Fibroblast of mammary gland (primary cell): ENCODE measurements around the gene CATSPERB.

ENCODE experiments used
- DNase-seq: peaks from one replicate; pipeline ENCODE4 v3.0.0-alpha.2; 2010; ENCODE audit warnings: low read depth
- H3K4me3 ChIP-seq: 2 replicates; pipeline ENCODE4 v1.5.1; 2011; ENCODE audit warnings: low read depth, mild to moderate bottlenecking, low read length, moderate library complexity; ENCODE audit not compliant: control insufficient read depth
- TF ChIP-seq, protein P1 (sequence below): conservative IDR thresholded peaks from 2 replicates; pipeline ENCODE4 v1.5.1; 2011; ENCODE audit warnings: low read depth, low read length, inconsistent platforms; ENCODE audit not compliant: control insufficient read depth, insufficient read depth

The CATSPERB gene

DNA sequence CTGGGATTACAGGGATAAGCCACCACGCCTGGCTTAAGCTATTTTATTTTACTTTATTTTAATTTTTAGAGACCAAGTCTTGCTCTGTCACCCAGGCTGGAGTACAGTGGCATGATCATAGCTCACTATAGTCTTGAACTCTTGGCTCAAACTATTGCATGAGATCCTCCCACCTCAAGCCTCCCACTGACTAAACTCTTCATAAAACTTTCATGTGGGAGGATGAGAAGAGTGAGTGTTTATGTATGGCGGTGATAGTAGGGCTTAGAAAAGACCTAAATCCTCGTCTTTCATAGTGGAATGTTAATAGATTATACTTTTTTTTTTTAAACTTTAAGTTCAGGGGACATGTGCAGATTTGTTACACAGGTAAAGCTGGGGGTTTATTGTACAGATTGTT lies 198.3 kb downstream of the CATSPERB start:
- DNase-seq, result no peak
- TF ChIP-seq, protein P1, sequence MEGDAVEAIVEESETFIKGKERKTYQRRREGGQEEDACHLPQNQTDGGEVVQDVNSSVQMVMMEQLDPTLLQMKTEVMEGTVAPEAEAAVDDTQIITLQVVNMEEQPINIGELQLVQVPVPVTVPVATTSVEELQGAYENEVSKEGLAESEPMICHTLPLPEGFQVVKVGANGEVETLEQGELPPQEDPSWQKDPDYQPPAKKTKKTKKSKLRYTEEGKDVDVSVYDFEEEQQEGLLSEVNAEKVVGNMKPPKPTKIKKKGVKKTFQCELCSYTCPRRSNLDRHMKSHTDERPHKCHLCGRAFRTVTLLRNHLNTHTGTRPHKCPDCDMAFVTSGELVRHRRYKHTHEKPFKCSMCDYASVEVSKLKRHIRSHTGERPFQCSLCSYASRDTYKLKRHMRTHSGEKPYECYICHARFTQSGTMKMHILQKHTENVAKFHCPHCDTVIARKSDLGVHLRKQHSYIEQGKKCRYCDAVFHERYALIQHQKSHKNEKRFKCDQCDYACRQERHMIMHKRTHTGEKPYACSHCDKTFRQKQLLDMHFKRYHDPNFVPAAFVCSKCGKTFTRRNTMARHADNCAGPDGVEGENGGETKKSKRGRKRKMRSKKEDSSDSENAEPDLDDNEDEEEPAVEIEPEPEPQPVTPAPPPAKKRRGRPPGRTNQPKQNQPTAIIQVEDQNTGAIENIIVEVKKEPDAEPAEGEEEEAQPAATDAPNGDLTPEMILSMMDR, result no peak
- no peak overlapping the region for H3K4me3 ChIP-seq
